ENCODE data around the gene USF1. TPM values are rescaled to one million over a fixed set of nuclear protein-coding genes. Genes with fewer than 3 reads are reported as not detected.
A peak's percentile ranks its signal among the peaks of the same experiment; 100 is the strongest.
"Not testable (repeated sequence)": the region's sequence is repeated elsewhere in the genome, so short reads cannot be mapped to it uniquely, and the experiment has no call there.

Gene USF1
- total RNA-seq, 1 experiment from 2014 or later: 81.9 TPM

- no peak for DNase-seq (ENCODE audit: low read depth)
These were observed 33.8 kb upstream of the USF1 start for GRCh38 chr1:161079436-161080110.

- DNase-seq (ENCODE audit: low read depth): no peak
These were observed 31.6 kb upstream of the USF1 start for GRCh38 chr1:161077426-161077825.

- DNase-seq (ENCODE audit: low read depth): no peak
These were observed 30.6 kb upstream of the USF1 start for GRCh38 chr1:161076410-161076809.

- no peak for DNase-seq (ENCODE audit: low read depth)
These were observed 29.0 kb upstream of the USF1 start for GRCh38 chr1:161074676-161075368.

- DNase-seq (ENCODE audit: low read depth): no peak
These were observed 27.8 kb upstream of the USF1 start for GRCh38 chr1:161073474-161074121.

GRCh38 chr1:161072751-161073449 lies 27.1 kb upstream of the USF1 start:
- DNase-seq (ENCODE audit: low read depth): no peak

- DNase-seq (ENCODE audit: low read depth): peak; percentile 41
These were observed 26.2 kb upstream of the USF1 start for GRCh38 chr1:161071886-161072371.

- no peak for DNase-seq (ENCODE audit: low read depth)
These were observed 25.0 kb upstream of the USF1 start for GRCh38 chr1:161070761-161071160.

GRCh38 chr1:161069731-161070270 lies 24.0 kb upstream of the USF1 start, which contains the start of gene ARHGAP30:
ARHGAP30 (minus strand) TSS chr1:161069891; CDS start chr1:161069624, 267 bp downstream.
- peak; percentile 64 for DNase-seq (ENCODE audit: low read depth)

- DNase-seq (ENCODE audit: low read depth): no peak
These were observed 23.5 kb upstream of the USF1 start for GRCh38 chr1:161069241-161069640.

GRCh38 chr1:161068306-161069234 lies 22.8 kb upstream of the USF1 start:
- peak; percentile 55 for DNase-seq (ENCODE audit: low read depth)

- DNase-seq (ENCODE audit: low read depth): no peak
These were observed 20.9 kb upstream of the USF1 start for GRCh38 chr1:161066694-161067093.

GRCh38 chr1:161065681-161066080 lies 19.9 kb upstream of the USF1 start:
- DNase-seq (ENCODE audit: low read depth): not testable (repeated sequence)

GRCh38 chr1:161063936-161064335 lies 18.2 kb upstream of the USF1 start:
- not testable (repeated sequence) for DNase-seq (ENCODE audit: low read depth)

GRCh38 chr1:161061419-161061818 lies 15.6 kb upstream of the USF1 start:
- no peak for DNase-seq (ENCODE audit: low read depth)

GRCh38 chr1:161059293-161059692 lies 13.5 kb upstream of the USF1 start:
- no peak for DNase-seq (ENCODE audit: low read depth)

- no peak for DNase-seq (ENCODE audit: low read depth)
These were observed 9.0 kb upstream of the USF1 start for GRCh38 chr1:161054805-161055204.

GRCh38 chr1:161054232-161054631 lies 8.5 kb upstream of the USF1 start:
- no peak for DNase-seq (ENCODE audit: low read depth)

- peak; percentile 51 for DNase-seq (ENCODE audit: low read depth)
These were observed 7.1 kb upstream of the USF1 start for GRCh38 chr1:161052899-161053298.

- DNase-seq (ENCODE audit: low read depth): no peak
These were observed 5.4 kb upstream of the USF1 start for GRCh38 chr1:161051219-161051618.

Data from HT1080 (cell line).